Caki2 (cell line): ENCODE data around the gene AMPD2. TPM values are rescaled to one million over a fixed set of nuclear protein-coding genes. Genes with fewer than 3 reads are reported as not detected.

Experiments
- DNase-seq: peaks from one replicate; pipeline ENCODE4 v3.0.0-alpha.2; 2015; ENCODE audit warnings: low read depth
- in situ Hi-C: cut with HindIII; loops from 2 replicates; pipeline ENCODE4 v1.10.0; 2016; ENCODE audit warnings: low sequenced_read_pairs, low pct_unique_long_range_greater_than_20kb, mixed read lengths
- total RNA-seq: library from RNA; depleted of rRNA; stranded (reverse); fragments of >200 nt; shearing (Covaris generic); gene quantifications from 2 replicates; pipeline ENCODE4 v1.2.3, GENCODE V29; 2014; ENCODE audit warnings: low replicate concordance

AMPD2 gene
- total RNA-seq, 1 experiment from 2014 or later, result 131 TPM

GRCh38 chr1:109613361-109614147, 6.1 kb upstream of the AMPD2 start:
- in situ Hi-C loops, result no loop called here
- no peak for DNase-seq

GRCh38 chr1:109615879-109616278, 3.8 kb upstream of the AMPD2 start:
- DNase-seq, result no peak
- in situ Hi-C loops, result no loop called here

GRCh38 chr1:109616391-109616790, 3.2 kb upstream of the AMPD2 start:
- in situ Hi-C loops, result no loop called here
- no peak for DNase-seq

- peak; percentile 42 for DNase-seq
- in situ Hi-C loops, result no loop called here
Measured at GRCh38 chr1:109617291-109617801, 2.3 kb upstream of the AMPD2 start.

GRCh38 chr1:109618661-109619575, 719 bp upstream of the AMPD2 start:
- no peak for DNase-seq
- in situ Hi-C loops, result no loop called here

GRCh38 chr1:109620401-109620791, 759 bp downstream of the AMPD2 start:
- in situ Hi-C loops, result no loop called here

GRCh38 chr1:109620841-109621286, 1.2 kb downstream of the AMPD2 start:
- in situ Hi-C loops, result no loop called here
- peak; percentile 76 for DNase-seq

More at GRCh38 chr1:109620401-109620791, 759 bp downstream of the AMPD2 start:
- peak; percentile 54 for DNase-seq

- in situ Hi-C loops, result no loop called here
- no peak for DNase-seq
Measured at GRCh38 chr1:109621379-109622136, 1.9 kb downstream of the AMPD2 start.

- in situ Hi-C loops, result no loop called here
- no peak for DNase-seq
Measured at GRCh38 chr1:109622137-109622892, 2.7 kb downstream of the AMPD2 start.

GRCh38 chr1:109622895-109623294, 3.3 kb downstream of the AMPD2 start:
- no peak for DNase-seq
- in situ Hi-C loops, result no loop called here

- DNase-seq, result no peak
- in situ Hi-C loops, result no loop called here
Measured at GRCh38 chr1:109623601-109624161, 4.0 kb downstream of the AMPD2 start.

- DNase-seq, result no peak
- in situ Hi-C loops, result no loop called here
Measured at GRCh38 chr1:109624201-109625010, 4.8 kb downstream of the AMPD2 start.

- in situ Hi-C loops, result no loop called here
- no peak for DNase-seq
Measured at GRCh38 chr1:109625176-109625575, 5.5 kb downstream of the AMPD2 start.

GRCh38 chr1:109625601-109626560, 6.2 kb downstream of the AMPD2 start:
- in situ Hi-C loops, result no loop called here
- no peak for DNase-seq

- no peak for DNase-seq
- in situ Hi-C loops, result no loop called here
Measured at GRCh38 chr1:109626682-109627408, 7.2 kb downstream of the AMPD2 start.
